Activated CD4-positive, alpha-beta T cell treated with anti-CD3 and anti-CD28 coated beads, Interleukin-2, amount 50 U/mL, for 48 hours (primary cell): ENCODE measurements around the gene PRR5L.

Experiments
- DNase-seq, 2 experiments: peaks; one replicate each; pipeline ENCODE4 v3.0.0-alpha.2; 2020

The PRR5L gene

GRCh38 chr11:36295926-36296325, at the start of gene PRR5L:
PRR5L (plus strand) TSS chr11:36296288; CDS start chr11:36401122, 104,834 bp downstream.
- DNase-seq = no peak

- DNase-seq = no peak
Measured at GRCh38 chr11:36247493-36247892, 48.6 kb upstream of the PRR5L start.

- no peak for DNase-seq
Measured at GRCh38 chr11:36248436-36248835, 47.7 kb upstream of the PRR5L start.

GRCh38 chr11:36249246-36249645, 46.8 kb upstream of the PRR5L start:
- no peak for DNase-seq

GRCh38 chr11:36251823-36252222, 44.3 kb upstream of the PRR5L start:
- DNase-seq = no peak

- DNase-seq = no peak
Measured at GRCh38 chr11:36253238-36253637, 42.9 kb upstream of the PRR5L start.

GRCh38 chr11:36254713-36255112, 41.4 kb upstream of the PRR5L start:
- DNase-seq = no peak

GRCh38 chr11:36257351-36257750, 38.7 kb upstream of the PRR5L start:
- DNase-seq = no peak

- DNase-seq = peak; percentile 21 to 24
Measured at GRCh38 chr11:36258730-36259360, 37.2 kb upstream of the PRR5L start.

GRCh38 chr11:36261094-36261493, 35.0 kb upstream of the PRR5L start:
- DNase-seq = no peak

- no peak for DNase-seq
Measured at GRCh38 chr11:36264011-36264972, 31.8 kb upstream of the PRR5L start.

- DNase-seq = no peak
Measured at GRCh38 chr11:36264973-36265344, 31.1 kb upstream of the PRR5L start.

GRCh38 chr11:36265793-36266628, 30.1 kb upstream of the PRR5L start:
- DNase-seq = peak; percentile 67 to 74

- DNase-seq = no peak
Measured at GRCh38 chr11:36266767-36267166, 29.3 kb upstream of the PRR5L start.

- no peak for DNase-seq
Measured at GRCh38 chr11:36268337-36268985, 27.6 kb upstream of the PRR5L start.

GRCh38 chr11:36270701-36271100, 25.4 kb upstream of the PRR5L start:
- DNase-seq = no peak

- no peak for DNase-seq
Measured at GRCh38 chr11:36271794-36272407, 24.2 kb upstream of the PRR5L start.

- no peak for DNase-seq
Measured at GRCh38 chr11:36273110-36273509, 23.0 kb upstream of the PRR5L start.

GRCh38 chr11:36274414-36274813, 21.7 kb upstream of the PRR5L start:
- no peak for DNase-seq

- DNase-seq = no peak
Measured at GRCh38 chr11:36278531-36279282, 17.4 kb upstream of the PRR5L start.

- no peak for DNase-seq
Measured at GRCh38 chr11:36280531-36280930, 15.6 kb upstream of the PRR5L start.

GRCh38 chr11:36281850-36282249, 14.2 kb upstream of the PRR5L start:
- no peak for DNase-seq
